Ovary (tissue), 9 donors: ENCODE results near the gene PLET1. TPM values are rescaled to one million over a fixed set of nuclear protein-coding genes. Genes with fewer than 3 reads are reported as not detected.

Experiments
- DNase-seq, 5 donors: peaks; one replicate each; pipeline ENCODE4 v3.0.0-alpha.2; 2019 to 2020
- H3K27ac ChIP-seq, 2 donors: fragments of 200-600 bp; one replicate each; pipeline versions ENCODE4 v1.5.1 to v1.8.0; 2019 to 2022
- H3K27me3 ChIP-seq: fragments of 200-600 bp; one replicate; pipeline ENCODE4 v1.8.0; 2022
- H3K36me3 ChIP-seq: fragments of 200-600 bp; sonication (generic); one replicate; pipeline ENCODE4 v1.5.1; 2019
- H3K4me1 ChIP-seq: one replicate; pipeline ENCODE4 v1.8.1; 2013; ENCODE audit warnings: mild to moderate bottlenecking, moderate library complexity; ENCODE audit not compliant: insufficient read depth
- H3K4me3 ChIP-seq: fragments of 200-600 bp; sonication (generic); one replicate; pipeline ENCODE4 v1.5.1; 2017
- H3K9me3 ChIP-seq, 2 donors: fragments of 200-600 bp in 1 of 2; sonication (generic) in 1 of 2; one replicate each; pipeline versions ENCODE4 v1.5.1 to v1.8.1; 2013 to 2019; ENCODE audit warnings: mild to moderate bottlenecking in 1 of 2, moderate library complexity in 1 of 2
- CTCF ChIP-seq, 3 donors: fragments of 450-650 bp in 2 of 3; fragments of 200-600 bp in 1 of 3; IDR thresholded peaks; one replicate each; pipeline versions ENCODE4 v1.5.1 to v1.8.0; 2016 to 2022; ENCODE audit warnings: antibody characterized with exemption in 3 of 3, mild to moderate bottlenecking in 1 of 3
- EP300 ChIP-seq: sonication (generic); formaldehyde crosslinking; IDR thresholded peaks from one replicate; pipeline ENCODE4 v1.6.1; 2017; ENCODE audit warnings: antibody characterized with exemption
- POLR2A ChIP-seq: fragments of 450-650 bp; IDR thresholded peaks from one replicate; pipeline ENCODE4 v1.6.1; 2017; ENCODE audit warnings: antibody characterized with exemption, mild to moderate bottlenecking, moderate library complexity
- WGBS, 3 donors: extraction: QIAGEN DNeasy Blood & Tissue Kit in 1 of 3; methylation state at CpG; one replicate each; pipeline versions ENCODE4 v1.1.5 to v1.1.7; 2013 to 2017; 5-methylcytosine and 5-hydroxymethylcytosine counted together
- intact Hi-C, 4 donors: fragments of 100-400 bp; cut with DNase I; formaldehyde crosslinking; loops; one replicate each; pipeline versions ENCODE4 v1.11.0 to v1.15.1; 2022 to 2023
- polyA plus RNA-seq, 2 donors: library from polyadenylated mRNA; stranded (reverse); fragments of 200-250 nt in 1 of 2; fragments of 350-450 nt in 1 of 2; fragmentation: Illumina TruSeq in 1 of 2; extraction: RNeasy Lipid Tissue Mini Kit (QIAGEN cat#74804) in 1 of 2; gene quantifications; one replicate each; pipeline ENCODE4 v1.2.3, GENCODE V29; 2013 to 2014
- total RNA-seq, 7 donors: library from RNA; depleted of rRNA in 2 of 7; stranded (reverse); fragments of >200 nt in 2 of 7; fragmentation: NEBNext Ultra II Directional in 3 of 7; extraction: Animal tissue kit (Norgen Biotek cat#: 25700) in 3 of 7; gene quantifications; one replicate each; pipeline versions ENCODE4 v1.1.0 to v1.2.4, GENCODE V29; 2016 to 2023
- donor health status: DM: no; HTN: no; CAD: no; lungs with moderate emphysema.
- donor health status: DM: no; HTN: no; CAD: no.
- donor health status: Bipolar disorder and iron deficiency.
- donor health status: DM: yes; HTN: yes; CAD: no.
- donor health status: DM: no; HTN: no; CAD: no.
- donor health status: DM: yes; HTN: yes; CAD: no.

Gene PLET1
- total and polyA plus RNA-seq, 9 donors, result not detected

GRCh38 chr11:112235750-112236390, 24.8 kb downstream of the PLET1 start:
- Histone ChIP-seq H3K4me3 (no peak overlapping the region), H3K27ac (no peak overlapping the region), H3K36me3 (no peaks in the 10 kb centered on the region), H3K9me3 (no peaks in the 10 kb centered on the region), H3K27me3 (no peaks in the 10 kb centered on the region), H3K4me1 (no peaks in the 10 kb centered on the region)
- TF ChIP-seq EP300, result no peak
- TF ChIP-seq CTCF (IDR thresholded peaks at IDR 0.05), result no peak
- TF ChIP-seq POLR2A, result no peak
- no peak for DNase-seq
- intact Hi-C loops, result no loop called here
- 95 to 96% (median 96%) methylated on average over 8 of the region's 8 CpGs for WGBS, 3 donors

- intact Hi-C loops, result no loop called here
- 46 to 66% (median 54%) methylated on average over 2 of the region's 2 CpGs for WGBS, 3 donors
- no peak for TF ChIP-seq POLR2A
- TF ChIP-seq CTCF (IDR thresholded peaks at IDR 0.05), result no peak
- TF ChIP-seq EP300, result no peak
- H3K4me3 ChIP-seq, result no peak overlapping the region
- no peaks in the 10 kb centered on the region for H3K9me3 ChIP-seq
- H3K27me3 ChIP-seq, result no peaks in the 10 kb centered on the region
- no peak for DNase-seq
- no peaks in the 10 kb centered on the region for H3K36me3 ChIP-seq
- H3K27ac ChIP-seq, result no peak overlapping the region
- peaks cover 3% of the 10 kb centered on the region for H3K4me1 ChIP-seq
These were observed 28.7 kb downstream of the PLET1 start for GRCh38 chr11:112231952-112232351.

GRCh38 chr11:112229746-112230433, 30.8 kb downstream of the PLET1 start:
- H3K27me3 ChIP-seq, result no peaks in the 10 kb centered on the region
- TF ChIP-seq EP300 (no peak), CTCF (IDR thresholded peaks at IDR 0.05) (no peak), POLR2A (no peak)
- DNase-seq, result no peak
- no peak overlapping the region for H3K27ac ChIP-seq
- no peak overlapping the region for H3K4me3 ChIP-seq
- no peaks in the 10 kb centered on the region for H3K9me3 ChIP-seq
- peaks cover 3% of the 10 kb centered on the region for H3K4me1 ChIP-seq
- intact Hi-C loops, result no loop called here
- H3K36me3 ChIP-seq, result no peaks in the 10 kb centered on the region
- 35 to 36% (median 35%) methylated on average over 3 of the region's 3 CpGs for WGBS, 3 donors

- intact Hi-C loops, result no loop called here
These were observed 31.5 kb downstream of the PLET1 start for GRCh38 chr11:112229159-112229558.

More at GRCh38 chr11:112229159-112229558, 31.5 kb downstream of the PLET1 start:
- no peak overlapping the region for H3K4me3 ChIP-seq
- no peak overlapping the region for H3K27ac ChIP-seq
- 94 to 98% (median 96%) methylated on average over 7 of the region's 7 CpGs for WGBS, 3 donors
- no peaks in the 10 kb centered on the region for H3K36me3 ChIP-seq
- no peak for DNase-seq
- H3K27me3 ChIP-seq, result no peaks in the 10 kb centered on the region
- no peak for TF ChIP-seq EP300
- no peak for TF ChIP-seq CTCF (IDR thresholded peaks at IDR 0.05)
- TF ChIP-seq POLR2A, result no peak
- H3K9me3 ChIP-seq, result no peaks in the 10 kb centered on the region
- H3K4me1 ChIP-seq, result peaks cover 3% of the 10 kb centered on the region
